Brain microvascular endothelial cell (primary cell): Measurements from ENCODE around the gene ABHD12.

ENCODE experiments used
- DNase-seq: peaks from one replicate; pipeline ENCODE4 v3.0.0-alpha.2; 2020
- H3K27ac ChIP-seq: fragments of 250-450 bp; sonication (Bioruptor Pico); 2 replicates; pipeline ENCODE4 v1.5.1; 2020; ENCODE audit warnings: mild to moderate bottlenecking, moderate library complexity
- H3K27me3 ChIP-seq: fragments of 250-450 bp; sonication (Bioruptor Pico); replicated peaks from 2 replicates; pipeline ENCODE4 v1.5.1; 2020; ENCODE audit warnings: mild to moderate bottlenecking
- H3K36me3 ChIP-seq: fragments of 250-450 bp; sonication (Bioruptor Pico); replicated peaks from 2 replicates; pipeline ENCODE4 v1.5.1; 2020; ENCODE audit warnings: mild to moderate bottlenecking
- H3K4me3 ChIP-seq: 2 replicates; pipeline ENCODE4 v1.5.1; 2011; ENCODE audit warnings: low read depth, mild to moderate bottlenecking, control low read depth, low read length, moderate library complexity
- CTCF ChIP-seq: IDR thresholded peaks from 2 replicates; pipeline ENCODE4 v1.5.1; 2011; ENCODE audit warnings: low read depth, mild to moderate bottlenecking, moderate library complexity, low read length, control low read depth, inconsistent platforms; ENCODE audit errors: missing control alignments
- in situ Hi-C: cut with HindIII; loops from 2 replicates; pipeline ENCODE4 v1.10.0; 2017; ENCODE audit warnings: low sequenced_read_pairs, low pct_ligation_motif_present

Gene ABHD12

GRCh38 chr20:25256226-25256859 is 134.3 kb downstream of the ABHD12 start:
- no peak for DNase-seq
- H3K36me3 ChIP-seq = peaks cover 56% of the 10 kb centered on the region
- no peak overlapping the region for H3K27ac ChIP-seq
- no peak for TF ChIP-seq CTCF
- in situ Hi-C loops = no loop called here
- no peak overlapping the region for H3K4me3 ChIP-seq
- H3K27me3 ChIP-seq = no peaks in the 10 kb centered on the region

GRCh38 chr20:25254986-25255680 is 135.5 kb downstream of the ABHD12 start:
- H3K36me3 ChIP-seq = peaks cover 54% of the 10 kb centered on the region
- no peak for DNase-seq
- in situ Hi-C loops = no loop called here
- no peak overlapping the region for H3K27ac ChIP-seq
- no peak for TF ChIP-seq CTCF
- no peak overlapping the region for H3K4me3 ChIP-seq
- no peaks in the 10 kb centered on the region for H3K27me3 ChIP-seq

- H3K27me3 ChIP-seq = no peaks in the 10 kb centered on the region
- TF ChIP-seq CTCF = no peak
- H3K36me3 ChIP-seq = peaks cover 49% of the 10 kb centered on the region
- DNase-seq = no peak
- H3K27ac ChIP-seq = no peak overlapping the region
- in situ Hi-C loops = no loop called here
- H3K4me3 ChIP-seq = no peak overlapping the region
These were observed 136.1 kb downstream of the ABHD12 start for GRCh38 chr20:25254571-25254970.

GRCh38 chr20:25253606-25254275 is 136.9 kb downstream of the ABHD12 start:
- Histone ChIP-seq H3K4me3 (no peak overlapping the region), H3K36me3 (peaks cover 40% of the 10 kb centered on the region), H3K27me3 (no peaks in the 10 kb centered on the region), H3K27ac (no peak overlapping the region)
- DNase-seq = no peak
- TF ChIP-seq CTCF = no peak
- in situ Hi-C loops = no loop called here

- in situ Hi-C loops = no loop called here
- no peaks in the 10 kb centered on the region for H3K27me3 ChIP-seq
- no peak overlapping the region for H3K4me3 ChIP-seq
- H3K36me3 ChIP-seq = peaks cover 35% of the 10 kb centered on the region
- no peak for TF ChIP-seq CTCF
- H3K27ac ChIP-seq = no peak overlapping the region
- no peak for DNase-seq
These were observed 137.8 kb downstream of the ABHD12 start for GRCh38 chr20:25252686-25253421.
